CMK (cell line): ENCODE data around the gene TCN2.
"Not testable (repeated sequence)": the region's sequence is repeated elsewhere in the genome, so short reads cannot be mapped to it uniquely, and the experiment has no call there.

Source experiments
- DNase-seq: peaks from one replicate; pipeline ENCODE4 v3.0.0-alpha.2; 2010; ENCODE audit warnings: low read depth

Gene TCN2

GRCh38 chr22:30578481-30578880, 28.5 kb upstream of the TCN2 start:
- DNase-seq = no peak

- DNase-seq = no peak
Measured at GRCh38 chr22:30580896-30581295, 26.1 kb upstream of the TCN2 start.

GRCh38 chr22:30582051-30582450, 24.9 kb upstream of the TCN2 start:
- DNase-seq = no peak

GRCh38 chr22:30582788-30583545, 24.0 kb upstream of the TCN2 start:
- DNase-seq = no peak

- no peak for DNase-seq
Measured at GRCh38 chr22:30584441-30584840, 22.5 kb upstream of the TCN2 start.

GRCh38 chr22:30586414-30586813, 20.6 kb upstream of the TCN2 start:
- no peak for DNase-seq

- no peak for DNase-seq
Measured at GRCh38 chr22:30591191-30591587, 15.8 kb upstream of the TCN2 start.

- DNase-seq = peak; percentile 98
Measured at GRCh38 chr22:30591588-30592359, 15.2 kb upstream of the TCN2 start, which contains the start of gene PES1. Gene PES1 (minus strand): TSS chr22:30591910. CDS start chr22:30591833, 77 bp downstream.

- not testable (repeated sequence) for DNase-seq
Measured at GRCh38 chr22:30592360-30592713, 14.6 kb upstream of the TCN2 start.

- no peak for DNase-seq
Measured at GRCh38 chr22:30596199-30596598, 10.8 kb upstream of the TCN2 start.

- no peak for DNase-seq
Measured at GRCh38 chr22:30596886-30597285, 10.1 kb upstream of the TCN2 start.

- DNase-seq = no peak
Measured at GRCh38 chr22:30598986-30599385, 8.0 kb upstream of the TCN2 start.

GRCh38 chr22:30600921-30601320, 6.1 kb upstream of the TCN2 start:
- DNase-seq = no peak

GRCh38 chr22:30601464-30601863, 5.5 kb upstream of the TCN2 start:
- no peak for DNase-seq

GRCh38 chr22:30602049-30602448, 4.9 kb upstream of the TCN2 start:
- no peak for DNase-seq

GRCh38 chr22:30603801-30604200, 3.2 kb upstream of the TCN2 start:
- DNase-seq = no peak

GRCh38 chr22:30604723-30605122, 2.3 kb upstream of the TCN2 start:
- DNase-seq = no peak

- peak; percentile 39 for DNase-seq
Measured at GRCh38 chr22:30605449-30606110, 1.4 kb upstream of the TCN2 start.

- DNase-seq = no peak
Measured at GRCh38 chr22:30607300-30607930, 441 bp downstream of the TCN2 start.

GRCh38 chr22:30607939-30608338, 965 bp downstream of the TCN2 start:
- DNase-seq = no peak

- peak; percentile 63 for DNase-seq
Measured at GRCh38 chr22:30609260-30610185, 2.5 kb downstream of the TCN2 start.
